Endothelial cell of umbilical vein (primary cell): ENCODE data around the gene DAP. TPM values are rescaled to one million over a fixed set of nuclear protein-coding genes. Genes with fewer than 3 reads are reported as not detected.

Experiments
- BruUV-seq: library from RNA; stranded (reverse); fragments of 400-500 nt; replicated peaks from 2 replicates; lab custom pipeline; 2021; lab: Mats Ljungman, UMichigan
- CTCF ChIA-PET: fragments of 300-600, 350-600 bp; sonication (Branson Sonifier 250); formaldehyde crosslinking; loops from one replicate; lab custom pipeline; 2021; ENCODE audit warnings: antibody characterized with exemption, inconsistent platforms; lab: Charles Lee
- POLR2A ChIA-PET: fragments of 300-600, 350-600 bp; sonication (Branson Sonifier 250); formaldehyde crosslinking; loops from one replicate; lab custom pipeline; 2021; ENCODE audit warnings: antibody characterized with exemption, inconsistent platforms; lab: Charles Lee
- DNase-seq: peaks from one replicate; pipeline ENCODE4 v3.0.0-alpha.2; 2011; ENCODE audit warnings: low read depth, low spot score
- FAIRE-seq: peaks from 2 replicates; lab custom pipeline; 2011; peaks lifted over from hg19 to GRCh38; lab: Jason Lieb, UNC
- H2AFZ ChIP-seq: 2 replicates; pipeline ENCODE4 v1.6.0; 2012; ENCODE audit warnings: low read depth, low read length, control low read depth, inconsistent platforms
- H3K27ac ChIP-seq: 2 replicates; pipeline ENCODE4 v1.5.1; 2011; ENCODE audit warnings: low read depth, mild to moderate bottlenecking, control low read depth, low read length, moderate library complexity; ENCODE audit not compliant: insufficient read depth
- H3K27me3 ChIP-seq, 2 experiments: 2 replicates each; pipeline versions ENCODE4 v1.6.0 to v1.6.1; 2011; ENCODE audit warnings: low read length in 2 of 2, mixed read lengths in 1 of 2; ENCODE audit not compliant: control insufficient read depth in 2 of 2, insufficient read depth in 2 of 2
- H3K36me3 ChIP-seq, 2 experiments: 2 replicates in 1 of 2; 3 replicates in 1 of 2; pipeline ENCODE4 v1.5.1; 2011; ENCODE audit warnings: low read length in 2 of 2, mild to moderate bottlenecking in 1 of 2, moderate library complexity in 1 of 2; ENCODE audit not compliant: control insufficient read depth in 2 of 2, insufficient read depth in 2 of 2; ENCODE audit errors: extremely low read depth in 1 of 2
- H3K4me1 ChIP-seq: 3 replicates; pipeline ENCODE4 v1.5.1; 2011; ENCODE audit warnings: mild to moderate bottlenecking, low read length; ENCODE audit not compliant: control insufficient read depth, insufficient read depth; ENCODE audit errors: extremely low read depth
- H3K4me2 ChIP-seq: 2 replicates; pipeline ENCODE4 v1.6.1; 2011; ENCODE audit warnings: low read length, control low read depth, mixed read lengths; ENCODE audit not compliant: insufficient read depth
- H3K4me3 ChIP-seq, 3 experiments: fragments of 200-600 bp in 1 of 3; sonication (generic), shearing (Covaris generic) in 1 of 3; replicated peaks in 1 of 3; 2 replicates each; pipeline ENCODE4 v1.5.1; 2011 to 2016; ENCODE audit warnings: control low read depth in 3 of 3, low read length in 3 of 3, mild to moderate bottlenecking in 2 of 3, inconsistent platforms in 1 of 3, low read depth in 1 of 3, moderate library complexity in 1 of 3; ENCODE audit not compliant: insufficient read depth in 1 of 3
- H3K79me2 ChIP-seq: 2 replicates; pipeline ENCODE4 v1.6.0; 2012; ENCODE audit warnings: low read length, inconsistent platforms; ENCODE audit not compliant: control insufficient read depth, insufficient read depth
- H3K9ac ChIP-seq: replicated peaks from 2 replicates; pipeline ENCODE3; 2011; ENCODE audit warnings: low read length, control low read depth; ENCODE audit not compliant: insufficient read depth; ENCODE audit errors: extremely low read depth
- H3K9me1 ChIP-seq: replicated peaks from 3 replicates; pipeline ENCODE4 v1.6.0; 2011; ENCODE audit warnings: mild to moderate bottlenecking, low read length; ENCODE audit not compliant: control insufficient read depth, insufficient read depth; ENCODE audit errors: extremely low read depth
- H3K9me3 ChIP-seq: replicated peaks from 2 replicates; pipeline ENCODE4 v1.5.1; 2012; ENCODE audit warnings: low read length, inconsistent platforms; ENCODE audit not compliant: control insufficient read depth, insufficient read depth
- H4K20me1 ChIP-seq: replicated peaks from 2 replicates; pipeline ENCODE3; 2011; ENCODE audit warnings: mild to moderate bottlenecking, low read length; ENCODE audit not compliant: control insufficient read depth, insufficient read depth; ENCODE audit errors: extremely low read depth
- EZH2 ChIP-seq: IDR thresholded peaks from 2 replicates; pipeline ENCODE4 v1.6.1; 2012; ENCODE audit warnings: borderline replicate concordance, low read depth, mild to moderate bottlenecking, moderate library complexity, low read length, inconsistent platforms; ENCODE audit not compliant: severe bottlenecking
- FOS ChIP-seq: IDR thresholded peaks from 2 replicates; pipeline ENCODE4 v1.6.1; 2011; ENCODE audit warnings: mild to moderate bottlenecking, low read length, moderate library complexity, borderline replicate concordance; ENCODE audit not compliant: insufficient read depth
- GATA2 ChIP-seq: IDR thresholded peaks from 2 replicates; pipeline ENCODE4 v1.7.0; 2011; ENCODE audit warnings: low read depth, mild to moderate bottlenecking, moderate library complexity, mixed read lengths, low read length; ENCODE audit not compliant: insufficient read length, insufficient read depth
- JUN ChIP-seq: IDR thresholded peaks from 2 replicates; pipeline ENCODE4 v1.6.1; 2011; ENCODE audit warnings: borderline replicate concordance, low read depth; ENCODE audit not compliant: insufficient read length, insufficient read depth
- MAX ChIP-seq: IDR thresholded peaks from 2 replicates; pipeline ENCODE4 v1.6.1; 2011; ENCODE audit not compliant: insufficient read depth, insufficient read length
- MYC ChIP-seq: IDR thresholded peaks from one replicate; pipeline ENCODE4 v1.6.1; 2011; ENCODE audit warnings: mild to moderate bottlenecking, low read depth, low read length
- POLR2A ChIP-seq: IDR thresholded peaks from 2 replicates; pipeline ENCODE4 v1.6.1; 2012; ENCODE audit warnings: low read depth, mild to moderate bottlenecking, control low read depth, low read length
- POLR2AphosphoS5 ChIP-seq: IDR thresholded peaks from 2 replicates; pipeline ENCODE4 v1.6.1; 2012; ENCODE audit warnings: low read depth, mild to moderate bottlenecking, control low read depth, low read length, moderate library complexity; ENCODE audit not compliant: insufficient read depth
- dilution Hi-C: fragments of 300-500 bp; cut with MboI; formaldehyde crosslinking; loops from one replicate; pipeline ENCODE4 v1.15.0; 2019; ENCODE audit warnings: low sequenced_read_pairs; ENCODE audit not compliant: extremely low pct_ligation_motif_present
- intact Hi-C: fragments of 100-400 bp; cut with micrococcal nuclease; formaldehyde crosslinking; loops from one replicate; pipeline ENCODE4 v1.10.0; 2022
- polyA plus RNA-seq, 4 experiments: library from polyadenylated mRNA; depleted of rRNA in 3 of 4; stranded (reverse) in 3 of 4; unstranded in 1 of 4; fragments of >200 nt; gene quantifications; 2 replicates each; pipeline versions ENCODE4 v1.2.1 to v1.2.3, GENCODE V29; 2011 to 2012; ENCODE audit warnings: missing spikeins in 1 of 4
- total RNA-seq: library from RNA; stranded (reverse); gene quantifications from 2 replicates; pipeline ENCODE4 v1.2.3, GENCODE V29; 2021

Gene DAP
- total and polyA plus RNA-seq, 2 donors (not counting 3 experiments of a cell fraction or from before 2014, with no cell fraction given), result 79.8 to 188 TPM

- no peaks in the 10 kb centered on the region for H3K36me3 ChIP-seq
- no peak overlapping the region for H2AFZ ChIP-seq
- FAIRE-seq (no peak), DNase-seq (no peak)
- BruUV-seq, result no TSS peak
- H4K20me1 ChIP-seq, result no peaks in the 10 kb centered on the region
- H3K79me2 ChIP-seq, result no peaks in the 10 kb centered on the region
- no peaks in the 10 kb centered on the region for H3K9me1 ChIP-seq
- no peaks in the 10 kb centered on the region for H3K9me3 ChIP-seq
- TF ChIP-seq MYC, result no peak
- TF ChIP-seq MAX, result no peak
- TF ChIP-seq EZH2, result no peak
- TF ChIP-seq FOS, result no peak
- TF ChIP-seq JUN, result no peak
- TF ChIP-seq GATA2, result no peak
- TF ChIP-seq POLR2AphosphoS5, result no peak
- no peak for TF ChIP-seq POLR2A
- POLR2A ChIA-PET, result no interaction called here
- no peaks in the 10 kb centered on the region for H3K27me3 ChIP-seq
- no peak overlapping the region for H3K4me3 ChIP-seq
- no peak overlapping the region for H3K9ac ChIP-seq
- no peaks in the 10 kb centered on the region for H3K4me1 ChIP-seq
- no peak overlapping the region for H3K4me2 ChIP-seq
- dilution Hi-C loops, result no loop called here
- intact Hi-C loops, result no loop called here
- CTCF ChIA-PET, result interaction anchor here (1.2 kb wide), 1 partner anchor 204 kb away, joined by 3 read pairs; no protein-coding TSS in a partner anchor
- H3K27ac ChIP-seq, result no peak overlapping the region
Measured at GRCh38 chr5:10658265-10658664, 102.8 kb downstream of the DAP start.
